ENCODE measurements around the gene METTL18.
"Not testable (repeated sequence)": the region's sequence is repeated elsewhere in the genome, so short reads cannot be mapped to it uniquely, and the experiment has no call there.

Gene METTL18

DNA sequence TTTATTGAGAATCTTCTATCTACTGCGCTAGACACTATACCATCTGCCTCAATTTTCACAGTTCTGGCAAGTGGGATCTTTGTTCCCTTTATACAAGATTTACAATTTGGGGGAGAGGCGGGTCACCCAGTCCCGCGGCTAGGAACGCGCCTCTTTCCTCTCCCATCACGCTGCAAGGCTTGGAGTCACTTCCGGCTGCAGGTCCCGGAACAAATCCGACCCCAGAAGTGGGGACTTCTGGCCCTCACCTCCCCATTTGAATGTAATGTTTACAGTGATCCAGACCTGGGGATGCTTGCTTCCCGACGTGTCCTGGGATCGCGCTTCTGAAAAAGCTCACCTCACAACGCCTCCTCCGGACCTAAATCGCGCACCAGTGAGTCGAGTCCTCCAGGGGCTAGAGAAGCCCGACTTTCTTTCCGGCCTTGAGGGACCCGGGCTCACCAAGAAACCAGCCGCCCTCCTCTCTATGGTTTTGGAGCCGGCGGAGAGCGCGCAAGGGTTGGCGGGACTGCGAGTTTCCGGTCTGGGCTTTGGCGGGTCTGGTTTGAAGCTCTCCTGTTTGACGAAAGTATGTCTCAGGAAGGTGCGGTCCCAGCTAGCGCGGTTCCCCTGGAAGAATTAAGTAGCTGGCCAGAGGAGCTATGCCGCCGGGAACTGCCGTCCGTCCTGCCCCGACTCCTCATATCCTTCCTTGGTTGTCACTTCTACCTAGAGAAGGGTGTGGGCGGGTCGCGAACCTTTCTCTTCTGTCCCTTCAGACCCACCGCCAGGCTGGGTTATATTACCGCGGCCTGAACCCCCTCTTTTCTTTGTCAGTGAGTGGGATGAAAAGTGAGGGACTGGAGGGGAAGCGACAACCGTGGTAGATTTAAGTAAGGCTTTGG lies at the start of gene METTL18:
METTL18 (minus strand) TSS at position 378 of the 887 bp plus-strand sequence. CDS start 1,212 bp downstream, outside the sequence.
- peak; percentile 98 for DNase-seq

DNA sequence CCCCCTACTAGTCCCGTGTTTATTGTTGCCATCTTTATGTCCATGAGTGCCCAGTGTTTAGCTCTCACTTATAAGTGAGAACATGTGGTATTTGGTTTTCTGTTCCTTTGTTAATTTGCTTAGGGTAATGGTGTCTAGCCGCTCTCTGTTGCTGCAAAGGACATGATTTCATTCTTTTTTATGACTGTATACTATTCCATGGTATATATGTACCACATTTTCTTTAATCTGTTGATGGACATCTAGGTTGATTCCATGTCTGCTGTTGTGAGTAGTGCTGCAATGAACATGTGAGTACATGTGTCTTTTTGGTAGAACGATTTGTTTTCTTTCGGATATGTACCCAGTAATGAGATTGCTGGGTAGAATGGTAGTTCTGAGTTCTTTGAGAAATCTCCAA lies 44.2 kb upstream of the METTL18 start:
- DNase-seq, result no peak

DNA sequence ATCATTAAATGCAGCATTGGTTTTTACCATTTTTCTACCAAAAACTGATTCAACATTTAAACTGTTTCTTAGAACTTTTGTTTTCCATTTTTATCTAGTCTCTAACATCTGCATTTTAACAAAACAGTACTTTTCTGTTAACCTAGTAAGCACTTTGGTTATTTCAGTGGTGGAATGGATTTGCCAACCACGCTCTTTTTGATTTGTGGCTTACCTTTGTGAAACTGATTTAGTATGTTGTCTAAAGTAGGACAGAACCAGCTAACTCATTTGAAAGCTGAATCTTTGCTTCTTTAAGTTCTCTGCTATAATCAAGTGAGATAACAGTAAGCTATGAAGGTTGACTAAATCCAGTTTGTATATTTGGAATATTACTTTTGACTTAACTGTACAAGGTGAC lies 41.5 kb upstream of the METTL18 start:
- DNase-seq, result no peak

DNA sequence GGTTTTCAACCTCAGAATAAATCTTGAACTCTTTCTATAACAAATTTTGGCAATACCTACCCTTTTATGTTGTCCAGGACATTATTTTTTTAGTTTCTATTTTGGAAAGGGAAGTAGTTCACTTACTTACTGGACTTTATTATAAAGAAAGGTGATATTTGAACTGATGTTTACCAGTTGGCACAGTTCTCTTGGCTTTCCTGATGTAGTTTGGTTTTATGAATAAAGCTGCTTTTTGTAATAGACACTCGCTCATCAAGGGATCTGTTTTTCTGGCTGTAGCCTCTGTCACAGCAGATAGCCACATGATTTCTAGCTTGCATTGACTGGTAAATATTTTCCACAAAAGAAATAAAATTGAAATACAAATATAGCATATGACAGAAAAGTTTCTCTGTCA lies 40.9 kb upstream of the METTL18 start:
- no peak for DNase-seq

- no peak for DNase-seq
These were observed 40.2 kb upstream of the METTL18 start for GRCh38 chr1:169834869-169835268.

DNA sequence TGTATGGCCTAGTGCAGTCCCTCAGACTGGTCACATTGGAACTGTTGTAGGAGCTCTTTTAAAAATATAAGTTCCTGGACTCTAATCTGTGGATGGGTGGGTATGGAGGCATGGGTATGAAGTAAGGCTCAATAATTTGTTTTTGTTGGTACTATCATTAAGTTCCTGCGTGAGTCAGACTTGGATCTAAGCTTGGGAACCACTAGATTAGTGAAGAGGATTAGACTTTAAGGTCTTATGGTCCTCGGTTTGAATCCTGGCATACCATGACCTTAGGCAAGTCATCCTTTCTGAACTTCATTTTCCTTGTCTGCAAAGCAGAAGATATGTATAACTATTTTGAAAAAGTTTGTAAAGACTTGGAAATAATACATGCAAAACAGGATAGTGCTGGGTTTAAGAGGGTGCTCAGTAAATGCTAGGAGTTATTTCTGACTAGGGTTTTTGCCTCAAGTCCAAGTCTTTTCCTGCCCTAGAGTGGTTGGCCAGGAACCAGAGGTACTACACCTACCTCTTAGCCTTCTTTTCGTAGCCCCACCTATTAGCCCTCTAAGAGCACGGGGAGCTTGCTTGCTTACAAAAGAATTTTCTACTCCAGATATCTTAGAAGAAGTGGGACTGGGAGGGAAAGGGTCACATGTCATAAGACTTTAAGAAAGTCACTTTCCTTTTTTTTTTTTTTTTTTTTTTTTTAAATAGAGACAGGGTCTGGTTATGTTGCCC lies 38.6 kb upstream of the METTL18 start:
- DNase-seq, result no peak

DNA sequence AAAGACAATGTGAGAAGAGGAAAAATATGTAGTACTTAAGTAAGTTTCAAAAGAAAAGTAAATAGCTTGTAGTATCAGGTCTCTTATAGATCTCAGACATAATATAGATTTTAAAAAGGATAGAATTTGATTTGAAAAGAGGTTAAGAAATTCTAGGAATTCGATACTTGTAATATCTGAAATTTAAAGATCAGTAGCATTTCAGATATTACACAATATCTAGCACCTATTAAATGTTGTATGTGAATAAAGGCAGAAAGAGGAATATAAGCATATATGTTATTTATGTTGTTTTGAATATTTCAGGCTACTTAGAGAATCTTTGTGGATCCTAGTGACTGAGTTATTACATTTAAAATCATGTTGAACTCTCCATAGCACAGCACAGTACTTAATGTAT lies 35.0 kb upstream of the METTL18 start:
- no peak for DNase-seq

- no peak for DNase-seq
These were observed 29.4 kb upstream of the METTL18 start for GRCh38 chr1:169824153-169824552.

GRCh38 chr1:169821500-169821899 lies 26.8 kb upstream of the METTL18 start:
- DNase-seq, result no peak

DNA sequence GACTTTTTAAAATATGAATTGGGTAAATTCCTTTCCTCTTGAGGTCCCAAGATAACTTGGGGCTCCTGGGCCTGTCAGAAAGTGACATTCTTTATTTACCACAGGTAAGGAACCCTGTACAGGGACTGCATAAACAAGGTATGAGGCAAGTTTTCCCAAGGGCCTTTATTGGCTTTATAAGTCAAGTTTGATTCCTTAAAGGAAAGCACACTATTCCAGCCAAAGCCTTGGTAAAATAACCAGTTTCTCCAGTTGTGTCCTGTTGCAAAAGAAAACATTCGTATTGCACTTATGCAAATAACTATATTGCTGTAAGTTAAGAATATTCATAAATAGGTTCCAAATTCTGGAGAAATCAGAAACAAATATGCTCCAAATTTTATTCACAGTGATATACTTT lies 21.9 kb upstream of the METTL18 start:
- no peak for DNase-seq

- DNase-seq, result no peak
These were observed 19.6 kb upstream of the METTL18 start for GRCh38 chr1:169814265-169814664.

GRCh38 chr1:169812131-169812530 lies 17.4 kb upstream of the METTL18 start:
- no peak for DNase-seq

DNA sequence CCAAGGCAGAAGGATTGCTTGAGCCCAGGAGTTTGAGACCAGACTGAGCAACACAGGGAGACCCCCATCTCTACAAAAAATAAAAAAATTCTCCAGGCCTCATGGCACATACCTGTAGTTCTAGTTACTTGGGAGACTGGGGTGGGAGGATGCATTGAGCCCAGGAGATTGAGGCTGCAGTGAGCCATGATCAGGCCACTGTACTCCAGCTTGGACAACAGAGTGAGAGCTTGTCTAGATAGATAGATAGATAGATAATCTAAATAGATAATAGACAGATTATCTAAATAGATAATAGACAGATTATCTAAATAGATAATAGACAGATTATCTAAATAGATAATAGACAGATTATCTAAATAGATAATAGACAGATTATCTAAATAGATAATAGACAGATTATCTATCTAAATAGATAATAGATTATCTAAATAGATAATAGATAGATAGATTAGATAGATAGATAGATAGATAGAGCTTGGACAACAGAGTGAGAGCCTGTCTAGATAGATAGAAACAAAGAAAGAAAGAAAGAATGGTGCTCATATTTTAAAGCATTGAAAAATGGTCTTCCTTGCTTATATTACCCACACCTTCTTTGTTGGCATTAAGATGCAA lies 16.8 kb upstream of the METTL18 start:
- not testable (repeated sequence) for DNase-seq

DNA sequence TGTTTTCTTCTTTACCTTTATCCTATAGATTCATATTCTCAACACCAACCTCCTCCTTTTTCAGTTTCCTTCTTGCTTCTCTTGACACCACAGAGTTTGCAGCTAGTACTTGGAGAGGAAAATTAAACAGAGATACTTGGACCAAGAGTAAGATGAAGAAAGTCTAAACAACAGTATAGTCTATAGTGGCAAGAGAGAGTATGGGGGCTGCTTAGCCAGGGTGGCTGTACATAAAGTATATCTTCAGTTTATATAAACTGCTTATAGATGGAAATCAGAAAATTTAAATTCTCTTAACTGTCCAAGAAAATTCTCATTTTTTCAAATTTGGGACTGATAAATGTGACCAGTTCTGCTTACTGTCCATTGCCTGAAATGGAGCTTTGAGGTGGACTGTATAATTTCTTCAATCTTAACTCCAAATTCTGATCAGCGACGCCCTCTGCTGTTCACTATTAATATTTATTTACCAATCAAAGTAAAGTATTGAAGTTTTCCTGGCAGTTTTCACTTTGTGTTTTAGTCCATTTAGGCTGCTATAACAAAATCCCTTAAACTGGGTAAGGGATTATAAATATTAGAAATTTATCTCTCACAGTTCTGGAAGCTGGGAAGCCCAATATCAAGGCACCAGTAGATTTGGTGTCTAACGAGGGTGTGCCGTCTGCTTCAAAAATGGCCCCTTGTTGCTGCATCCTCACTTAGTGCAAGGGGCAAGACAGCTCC lies 14.8 kb upstream of the METTL18 start:
- DNase-seq, result peak; percentile 68

GRCh38 chr1:169804941-169805340 lies 10.2 kb upstream of the METTL18 start:
- DNase-seq, result no peak

- DNase-seq, result peak; percentile 16
These were observed 8.2 kb upstream of the METTL18 start for GRCh38 chr1:169802888-169803287.

- DNase-seq, result no peak
These were observed 2.6 kb upstream of the METTL18 start for GRCh38 chr1:169797281-169797680.

- no peak for DNase-seq
These were observed 1.6 kb upstream of the METTL18 start for GRCh38 chr1:169796274-169796810.

DNA sequence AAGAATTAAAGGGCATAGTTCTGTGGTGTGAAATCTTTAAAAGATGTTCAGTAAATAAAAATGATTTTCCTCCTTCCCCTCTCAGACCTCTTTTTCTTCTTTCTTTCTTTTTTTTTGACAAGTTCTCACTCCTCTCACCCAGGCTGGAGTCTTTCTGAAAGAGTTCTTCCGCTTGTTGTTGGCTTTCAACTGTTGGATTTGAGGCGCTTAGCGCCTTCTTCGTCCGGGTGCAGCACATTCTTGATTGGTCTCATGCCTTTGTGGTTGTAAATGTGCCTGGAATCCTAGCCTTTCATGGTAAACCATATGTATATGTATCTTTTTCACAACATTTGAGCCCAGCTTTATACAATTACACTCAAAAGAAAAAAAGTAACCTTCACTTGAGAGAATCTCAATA lies 980 bp upstream of the METTL18 start:
- DNase-seq, result peak; percentile 45

GRCh38 chr1:169793730-169794129 lies 977 bp downstream of the METTL18 start:
- no peak for DNase-seq

DNA sequence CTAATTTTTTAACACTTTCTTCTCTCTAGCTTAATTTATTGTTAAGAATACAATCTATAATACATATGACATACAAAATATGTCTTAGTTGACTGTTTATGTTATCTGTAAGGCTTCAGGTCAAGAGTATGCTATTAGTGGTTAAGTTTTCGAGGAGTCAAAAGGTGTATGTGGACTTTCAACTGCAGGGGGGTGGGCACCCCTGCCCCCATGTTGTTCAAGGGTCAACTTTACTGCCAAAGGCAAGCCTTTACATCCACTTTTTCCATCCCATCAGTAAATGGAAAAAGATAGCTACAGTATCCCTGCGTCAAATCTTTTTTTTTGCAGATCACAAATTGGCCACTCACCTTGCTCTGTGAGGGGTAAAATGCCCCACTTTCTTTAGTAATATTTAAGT lies 6.3 kb downstream of the METTL18 start:
- no peak for DNase-seq

DNA sequence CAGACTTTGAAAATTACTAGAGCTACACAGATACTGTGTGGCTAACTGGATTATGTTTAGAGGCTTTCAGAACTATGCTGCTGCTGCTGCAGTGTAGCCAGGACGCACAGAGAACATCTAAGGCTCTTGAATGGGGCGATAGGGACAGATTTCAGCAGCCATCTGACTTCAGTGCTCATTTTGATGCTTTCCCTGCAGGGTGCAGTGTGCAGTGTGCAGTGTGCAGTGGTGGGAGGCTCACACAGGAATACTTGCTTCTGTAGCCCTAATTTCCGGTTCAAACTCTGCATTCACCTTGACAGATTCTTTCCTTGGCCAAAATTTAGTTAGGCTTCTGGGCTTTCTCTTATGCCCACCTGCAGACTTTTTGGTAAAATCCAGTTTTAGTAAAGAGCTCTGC lies 7.7 kb downstream of the METTL18 start:
- no peak for DNase-seq

DNA sequence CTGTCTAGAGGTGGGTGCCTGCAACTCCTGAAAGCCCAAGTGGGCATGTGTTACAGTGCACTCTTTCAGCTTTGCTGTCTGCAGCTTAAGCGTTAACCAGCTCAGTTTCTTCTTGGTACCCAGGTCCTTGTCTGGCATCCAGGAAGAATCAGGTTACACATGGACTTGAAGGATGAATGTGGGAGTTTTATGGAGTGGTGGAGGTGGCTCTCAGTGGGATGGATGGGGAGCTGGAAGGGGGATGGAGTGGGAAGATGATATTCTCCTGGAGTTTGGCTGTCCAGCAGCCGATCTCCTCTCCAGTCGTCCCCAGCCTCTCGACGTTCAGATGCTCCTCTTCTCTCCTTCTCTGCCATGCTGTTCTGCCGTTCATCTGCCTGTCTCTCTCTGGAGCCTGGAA lies 9.4 kb downstream of the METTL18 start:
- no peak for DNase-seq

All from OCI-M1 (cell line).